Measurements from ENCODE around the gene CXCL13.
A peak's percentile ranks its signal among the peaks of the same experiment; 100 is the strongest.

The CXCL13 gene

DNA sequence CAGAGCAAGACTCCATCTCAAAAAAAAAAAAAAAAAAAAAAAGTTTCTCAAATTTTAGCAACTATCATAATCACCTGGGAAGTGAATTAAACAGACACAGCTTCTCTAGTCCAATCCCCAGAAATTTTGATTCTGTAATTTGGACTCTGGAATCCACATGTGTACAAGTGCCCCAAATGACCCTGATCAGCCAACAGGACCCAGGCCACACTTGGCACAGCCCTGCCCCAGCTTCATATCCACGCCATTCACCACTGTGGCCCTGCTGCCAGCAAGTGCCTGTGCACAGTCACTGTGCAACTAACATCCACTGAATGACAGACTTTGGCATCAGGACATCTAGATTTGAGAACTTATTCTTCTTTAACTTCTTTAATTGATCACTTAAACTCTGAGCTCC lies 14.1 kb upstream of the CXCL13 start:
- no peak overlapping the region for H3K4me3 ChIP-seq (ENCODE audit: low read depth, low read length)
- TF ChIP-seq, protein P1, sequence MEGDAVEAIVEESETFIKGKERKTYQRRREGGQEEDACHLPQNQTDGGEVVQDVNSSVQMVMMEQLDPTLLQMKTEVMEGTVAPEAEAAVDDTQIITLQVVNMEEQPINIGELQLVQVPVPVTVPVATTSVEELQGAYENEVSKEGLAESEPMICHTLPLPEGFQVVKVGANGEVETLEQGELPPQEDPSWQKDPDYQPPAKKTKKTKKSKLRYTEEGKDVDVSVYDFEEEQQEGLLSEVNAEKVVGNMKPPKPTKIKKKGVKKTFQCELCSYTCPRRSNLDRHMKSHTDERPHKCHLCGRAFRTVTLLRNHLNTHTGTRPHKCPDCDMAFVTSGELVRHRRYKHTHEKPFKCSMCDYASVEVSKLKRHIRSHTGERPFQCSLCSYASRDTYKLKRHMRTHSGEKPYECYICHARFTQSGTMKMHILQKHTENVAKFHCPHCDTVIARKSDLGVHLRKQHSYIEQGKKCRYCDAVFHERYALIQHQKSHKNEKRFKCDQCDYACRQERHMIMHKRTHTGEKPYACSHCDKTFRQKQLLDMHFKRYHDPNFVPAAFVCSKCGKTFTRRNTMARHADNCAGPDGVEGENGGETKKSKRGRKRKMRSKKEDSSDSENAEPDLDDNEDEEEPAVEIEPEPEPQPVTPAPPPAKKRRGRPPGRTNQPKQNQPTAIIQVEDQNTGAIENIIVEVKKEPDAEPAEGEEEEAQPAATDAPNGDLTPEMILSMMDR (IDR thresholded peaks at IDR 0.05; ENCODE audit: borderline replicate concordance, insufficient read depth, low read depth, low read length), result no peak

DNA sequence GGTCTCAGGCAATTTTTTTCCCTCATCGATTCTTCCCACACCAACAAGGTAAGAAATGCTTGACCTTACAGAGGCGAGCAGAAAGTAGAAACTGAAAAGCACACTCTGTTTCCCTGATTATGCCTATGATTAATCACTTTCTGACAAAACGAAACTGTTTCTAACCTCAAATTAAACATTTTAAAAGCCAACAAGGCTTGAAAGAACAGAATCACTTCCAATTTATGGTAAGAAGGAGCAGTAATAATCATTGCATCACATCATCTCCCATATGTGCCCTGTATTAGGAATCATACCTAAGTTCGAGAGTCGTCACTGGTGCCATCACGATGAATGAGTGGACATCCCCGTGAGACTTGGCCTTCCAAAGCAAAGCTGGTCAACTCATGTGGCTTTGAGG lies 12.5 kb upstream of the CXCL13 start:
- no peak overlapping the region for H3K4me3 ChIP-seq (ENCODE audit: low read depth, low read length)
- TF ChIP-seq, protein P1 (IDR thresholded peaks at IDR 0.05; ENCODE audit: borderline replicate concordance, insufficient read depth, low read depth, low read length), result no peak

DNA sequence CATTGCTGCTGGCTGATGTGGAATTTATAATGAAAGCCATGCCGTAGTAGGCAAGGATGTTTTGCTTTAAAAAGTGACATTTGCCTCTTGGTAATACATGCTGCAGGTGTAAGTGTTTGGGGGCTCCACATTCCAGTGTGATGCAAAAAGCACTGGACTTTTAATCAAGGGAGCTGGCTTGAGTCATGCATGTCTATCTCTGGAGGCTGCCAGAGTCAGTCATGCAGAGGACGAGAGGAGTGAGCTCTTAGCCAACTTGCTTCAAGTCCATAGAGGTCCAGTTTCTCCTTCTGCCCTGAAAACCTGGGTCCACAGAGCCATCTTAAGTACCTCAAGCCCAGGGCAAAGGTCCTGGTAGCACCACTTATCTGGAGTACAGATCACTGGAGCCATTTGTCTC lies 11.6 kb upstream of the CXCL13 start:
- no peak overlapping the region for H3K4me3 ChIP-seq (ENCODE audit: low read depth, low read length)
- TF ChIP-seq, protein P1 (IDR thresholded peaks at IDR 0.05; ENCODE audit: borderline replicate concordance, insufficient read depth, low read depth, low read length), result no peak

DNA sequence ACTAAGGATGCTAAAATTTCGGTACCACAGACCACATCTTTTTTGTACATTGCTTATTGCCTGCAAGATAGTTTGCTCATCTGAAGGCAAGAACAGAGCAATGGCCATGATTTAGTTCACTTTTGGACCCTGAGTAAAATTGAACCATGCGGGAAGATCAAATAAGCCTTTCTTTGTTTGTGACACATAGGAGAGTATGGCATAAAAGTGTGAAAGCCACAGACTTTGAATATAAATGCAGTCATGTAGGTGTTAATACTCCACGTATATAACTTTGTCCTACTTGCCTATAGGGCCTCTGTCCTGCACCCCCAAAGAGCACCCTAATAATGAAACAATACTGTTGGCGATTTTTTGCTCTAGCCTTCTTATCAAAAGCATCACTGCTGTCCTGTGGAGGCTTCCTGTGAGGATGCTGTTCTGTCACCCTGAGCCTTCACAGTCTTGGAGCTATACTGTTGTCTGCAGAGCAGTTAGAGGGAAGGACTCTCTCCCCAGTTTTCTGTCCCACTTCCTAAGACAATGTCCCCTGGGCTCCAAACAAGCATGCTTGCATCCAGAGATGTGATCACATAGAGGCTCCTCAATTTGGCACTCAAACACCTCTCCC lies 10.2 kb upstream of the CXCL13 start:
- TF ChIP-seq, protein P1 (IDR thresholded peaks at IDR 0.05; ENCODE audit: borderline replicate concordance, insufficient read depth, low read depth, low read length), result no peak
- no peak overlapping the region for H3K4me3 ChIP-seq (ENCODE audit: low read depth, low read length)

DNA sequence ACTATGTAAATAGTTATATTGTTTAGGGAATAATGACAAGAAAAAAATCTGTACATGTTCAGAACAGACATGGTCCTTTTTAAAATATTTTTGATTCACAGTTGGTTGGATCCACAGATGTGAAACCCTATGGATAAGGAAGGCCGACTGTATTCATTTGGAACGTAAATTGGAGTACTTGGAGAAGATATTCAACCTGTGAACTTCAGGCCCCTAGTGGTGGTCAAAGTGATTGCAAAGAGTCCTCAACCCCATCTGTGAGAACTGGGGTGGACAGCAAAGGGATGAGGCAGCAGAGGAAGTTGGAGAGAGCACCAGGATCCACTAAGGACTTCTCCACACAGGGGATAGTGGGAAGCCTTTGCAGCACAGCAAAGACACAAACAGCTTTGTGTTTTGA lies 6.2 kb upstream of the CXCL13 start:
- TF ChIP-seq, protein P1 (IDR thresholded peaks at IDR 0.05; ENCODE audit: borderline replicate concordance, insufficient read depth, low read depth, low read length), result peak; percentile 64; the same call in 1 of the 2 replicates
- H3K4me3 ChIP-seq (ENCODE audit: low read depth, low read length), result no peak overlapping the region

DNA sequence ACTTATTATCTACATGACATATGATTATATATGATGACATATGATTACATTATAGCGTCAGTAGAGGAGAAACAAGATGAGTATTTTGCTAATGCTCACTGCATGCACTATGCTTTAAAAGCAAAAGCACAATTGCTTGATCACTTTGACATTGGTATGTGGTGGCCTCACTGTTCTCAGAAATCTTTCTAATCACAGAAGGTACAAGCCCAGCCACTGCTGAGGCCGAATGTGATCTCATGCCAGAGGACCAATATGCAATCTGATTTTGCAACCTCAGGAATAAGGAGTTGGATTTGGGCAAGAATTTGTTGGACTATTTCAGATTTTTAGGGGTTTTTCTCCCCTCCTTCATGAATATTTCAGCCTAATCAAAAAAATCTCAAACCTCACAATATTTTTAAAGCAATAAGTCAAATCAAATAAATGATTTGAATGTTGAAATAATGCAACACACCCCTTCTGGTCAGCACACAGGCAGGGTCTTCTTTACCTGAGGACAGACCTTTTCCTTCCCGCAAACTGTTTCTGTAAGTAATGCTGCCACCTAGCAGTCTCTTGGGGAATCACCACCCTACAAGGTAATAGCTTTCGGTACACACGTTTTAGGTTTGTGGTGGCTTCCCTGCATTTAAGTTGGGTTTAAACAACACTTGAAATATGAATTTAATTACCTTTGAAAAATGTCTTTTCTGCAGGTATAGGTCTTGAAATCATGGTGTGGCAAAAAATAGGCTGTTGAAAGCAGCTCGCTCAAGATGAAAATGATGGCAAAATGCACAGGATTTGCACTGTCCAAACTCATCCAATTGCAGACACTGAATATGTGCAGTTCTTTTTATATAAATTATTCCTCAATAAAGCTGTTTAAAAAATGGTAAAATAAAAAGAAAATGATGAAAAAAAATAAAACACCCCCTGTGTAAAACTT lies 4.8 kb upstream of the CXCL13 start:
- no peak overlapping the region for H3K4me3 ChIP-seq (ENCODE audit: low read depth, low read length)
- TF ChIP-seq, protein P1 (IDR thresholded peaks at IDR 0.05; ENCODE audit: borderline replicate concordance, insufficient read depth, low read depth, low read length), result peak; percentile 72; the same call in 1 of the 2 replicates

Measured in GM12875 (cell line).